A549 treated with AZD9567 at 1 μM for 4 hours (cell line): ENCODE measurements around the gene SPTSSB. TPM values are rescaled to one million over a fixed set of nuclear protein-coding genes. Genes with fewer than 3 reads are reported as not detected.

ENCODE experiments used
- total RNA-seq: library from RNA; stranded (reverse); fragments of 200-300 nt; extraction: Qiagen RNA extraction; gene quantifications from 5 replicates; pipeline ENCODE4 v1.2.3, GENCODE V29; 2022; ENCODE audit not compliant: insufficient read depth

The SPTSSB gene
- not detected in 5 replicates for total RNA-seq

GRCh38 chr3:161371441-161372320 is at the start of gene SPTSSB:
SPTSSB (minus strand) TSS chr3:161371517; CDS start chr3:161346323, 25,194 bp downstream.

Other genes with a start within 250 kb of the SPTSSB start
- gene NMD3, start 150.2 kb downstream of the SPTSSB start, total RNA-seq, result 47.2 to 70.1 TPM (median 54.5 TPM) in 5 replicates
- not detected in 5 replicates for gene OTOL1, start 125.3 kb upstream of the SPTSSB start, total RNA-seq